Airway epithelial cell (primary cell): ENCODE results near the gene NUP54. TPM values are rescaled to one million over a fixed set of nuclear protein-coding genes. Genes with fewer than 3 reads are reported as not detected.

Experiments
- total RNA-seq: library from RNA; depleted of rRNA; stranded (reverse); fragments of >200 nt; gene quantifications from 2 replicates; pipeline ENCODE4 v1.2.3, GENCODE V29; 2015

The NUP54 gene, protein sequence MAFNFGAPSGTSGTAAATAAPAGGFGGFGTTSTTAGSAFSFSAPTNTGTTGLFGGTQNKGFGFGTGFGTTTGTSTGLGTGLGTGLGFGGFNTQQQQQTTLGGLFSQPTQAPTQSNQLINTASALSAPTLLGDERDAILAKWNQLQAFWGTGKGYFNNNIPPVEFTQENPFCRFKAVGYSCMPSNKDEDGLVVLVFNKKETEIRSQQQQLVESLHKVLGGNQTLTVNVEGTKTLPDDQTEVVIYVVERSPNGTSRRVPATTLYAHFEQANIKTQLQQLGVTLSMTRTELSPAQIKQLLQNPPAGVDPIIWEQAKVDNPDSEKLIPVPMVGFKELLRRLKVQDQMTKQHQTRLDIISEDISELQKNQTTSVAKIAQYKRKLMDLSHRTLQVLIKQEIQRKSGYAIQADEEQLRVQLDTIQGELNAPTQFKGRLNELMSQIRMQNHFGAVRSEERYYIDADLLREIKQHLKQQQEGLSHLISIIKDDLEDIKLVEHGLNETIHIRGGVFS
- total RNA-seq = 28.0 and 41.0 TPM in 2 replicates

GRCh38 chr4:76148142-76148865 is at the start of gene NUP54:
Gene NUP54, minus strand, starts transcription at chr4:76148397. Its CDS starts 23 bp downstream, at chr4:76148374.

GRCh38 chr4:76074468-76074867 is 73.7 kb downstream of the NUP54 start, which contains the start of gene ART3:
Gene ART3, plus strand, starts transcription at chr4:76074709. Its CDS starts 1,181 bp downstream, at chr4:76075890.

Other genes starting within 250 kb of the NUP54 start
- gene PPEF2, start 245.9 kb downstream of the NUP54 start, total RNA-seq = not detected in 2 replicates
- 16.3 and 24.6 TPM in 2 replicates for gene NAAA, start 207.4 kb downstream of the NUP54 start, total RNA-seq
- gene SDAD1, start 157.5 kb downstream of the NUP54 start, total RNA-seq = 20.9 and 26.0 TPM in 2 replicates
- gene CXCL9, start 140.9 kb downstream of the NUP54 start, total RNA-seq = not detected in 2 replicates
- gene CXCL10, start 124.9 kb downstream of the NUP54 start, total RNA-seq = 0.65 TPM in 1 of 2 replicates, not detected in the other
- gene CXCL11, start 112.3 kb downstream of the NUP54 start, total RNA-seq = 0.07 TPM in 1 of 2 replicates, not detected in the other
- gene ART3, start 73.7 kb downstream of the NUP54 start, total RNA-seq = 1.7 TPM in 1 of 2 replicates, not detected in the other
- gene SCARB2, start 65.4 kb upstream of the NUP54 start, total RNA-seq = 65.3 and 77.2 TPM in 2 replicates
- 0.56 TPM in 1 of 2 replicates, not detected in the other for gene FAM47E, start 103.3 kb upstream of the NUP54 start, total RNA-seq
- gene STBD1, start 158.3 kb upstream of the NUP54 start, total RNA-seq = 1.1 and 2.1 TPM in 2 replicates